BLaER1 (cell line): ENCODE measurements around the gene NUDT8.
"Not testable (repeated sequence)": the region's sequence is repeated elsewhere in the genome, so short reads cannot be mapped to it uniquely, and the experiment has no call there.

ENCODE experiments used
- H3K27ac ChIP-seq: shearing (Covaris generic); formaldehyde crosslinking; 2 replicates; pipeline ENCODE4 v1.8.1; 2022
- H3K27me3 ChIP-seq: shearing (Covaris generic); formaldehyde crosslinking; 2 replicates; pipeline ENCODE4 v1.8.1; 2022
- H3K36me3 ChIP-seq: shearing (Covaris generic); formaldehyde crosslinking; 2 replicates; pipeline ENCODE4 v1.8.1; 2022
- H3K4me1 ChIP-seq: shearing (Covaris generic); formaldehyde crosslinking; 2 replicates; pipeline ENCODE4 v1.8.1; 2022
- H3K4me2 ChIP-seq: shearing (Covaris generic); formaldehyde crosslinking; 2 replicates; pipeline ENCODE4 v1.8.1; 2022
- H3K4me3 ChIP-seq: shearing (Covaris generic); formaldehyde crosslinking; 2 replicates; pipeline ENCODE4 v1.8.1; 2022
- H3K9ac ChIP-seq: shearing (Covaris generic); formaldehyde crosslinking; 2 replicates; pipeline ENCODE4 v1.8.1; 2022
- H3K9me3 ChIP-seq: shearing (Covaris generic); formaldehyde crosslinking; 2 replicates; pipeline ENCODE4 v1.8.1; 2022
- H4K20me1 ChIP-seq: shearing (Covaris generic); formaldehyde crosslinking; 2 replicates; pipeline ENCODE4 v1.8.1; 2022
- Cebpa-rat ChIP-seq: shearing (Covaris generic); IDR thresholded peaks from 2 replicates; pipeline ENCODE4 v1.8.1; 2022

NUDT8 gene

GRCh38 chr11:67627441-67627811 lies 2.3 kb downstream of the NUDT8 start:
- TF ChIP-seq Cebpa-rat = no peak
- Histone ChIP-seq H3K4me2 (no peak overlapping the region), H3K27me3 (no peaks in the 10 kb centered on the region), H3K9me3 (no peaks in the 10 kb centered on the region), H3K27ac (no peak overlapping the region), H4K20me1 (no peaks in the 10 kb centered on the region), H3K36me3 (no peaks in the 10 kb centered on the region), H3K4me3 (no peak overlapping the region), H3K4me1 (peaks cover 50% of the 10 kb centered on the region), H3K9ac (no peak overlapping the region)

- H3K27ac ChIP-seq = no peak overlapping the region
Measured at GRCh38 chr11:67626970-67627369, 2.8 kb downstream of the NUDT8 start.

GRCh38 chr11:67626131-67626833 lies 3.5 kb downstream of the NUDT8 start:
- H3K4me3 ChIP-seq, H3K9ac ChIP-seq, H4K20me1 ChIP-seq, H3K4me2 ChIP-seq, H3K9me3 ChIP-seq, H3K36me3 ChIP-seq, H3K27me3 ChIP-seq, H3K27ac ChIP-seq: not testable (repeated sequence)
- peaks cover 38% of the 10 kb centered on the region for H3K4me1 ChIP-seq

More at GRCh38 chr11:67626970-67627369, 2.8 kb downstream of the NUDT8 start:
- Histone ChIP-seq H3K9ac (no peak overlapping the region), H3K4me1 (peaks cover 45% of the 10 kb centered on the region), H3K27me3 (no peaks in the 10 kb centered on the region), H3K4me2 (no peak overlapping the region), H4K20me1 (no peaks in the 10 kb centered on the region), H3K4me3 (no peak overlapping the region), H3K9me3 (no peaks in the 10 kb centered on the region), H3K36me3 (no peaks in the 10 kb centered on the region)
- no peak for TF ChIP-seq Cebpa-rat

GRCh38 chr11:67623795-67624194 lies 5.9 kb downstream of the NUDT8 start:
- H3K9me3 ChIP-seq, H3K4me2 ChIP-seq, H3K36me3 ChIP-seq, H3K27me3 ChIP-seq, H3K9ac ChIP-seq, H4K20me1 ChIP-seq, H3K27ac ChIP-seq, H3K4me3 ChIP-seq: not testable (repeated sequence)
- peaks cover 21% of the 10 kb centered on the region for H3K4me1 ChIP-seq

GRCh38 chr11:67622905-67623304 lies 6.8 kb downstream of the NUDT8 start:
- peaks cover 17% of the 10 kb centered on the region for H3K4me1 ChIP-seq
- H3K36me3 ChIP-seq, H3K4me2 ChIP-seq, H4K20me1 ChIP-seq, H3K9me3 ChIP-seq, H3K27me3 ChIP-seq, H3K4me3 ChIP-seq, H3K27ac ChIP-seq, H3K9ac ChIP-seq: not testable (repeated sequence)

GRCh38 chr11:67621928-67622327 lies 7.8 kb downstream of the NUDT8 start:
- H3K9me3 ChIP-seq, H3K9ac ChIP-seq, H3K4me3 ChIP-seq, H3K27me3 ChIP-seq, H3K36me3 ChIP-seq, H3K27ac ChIP-seq, H4K20me1 ChIP-seq, H3K4me2 ChIP-seq: not testable (repeated sequence)
- peaks cover 18% of the 10 kb centered on the region for H3K4me1 ChIP-seq

GRCh38 chr11:67620621-67621020 lies 9.1 kb downstream of the NUDT8 start:
- not testable (repeated sequence) for H3K9ac ChIP-seq, H3K27me3 ChIP-seq, H3K27ac ChIP-seq, H3K4me3 ChIP-seq, H4K20me1 ChIP-seq, H3K9me3 ChIP-seq, H3K4me2 ChIP-seq, H3K36me3 ChIP-seq
- H3K4me1 ChIP-seq = peaks cover 31% of the 10 kb centered on the region

- H3K4me1 ChIP-seq = peaks cover 31% of the 10 kb centered on the region
- not testable (repeated sequence) for H3K9me3 ChIP-seq, H4K20me1 ChIP-seq, H3K4me2 ChIP-seq, H3K9ac ChIP-seq, H3K27ac ChIP-seq, H3K27me3 ChIP-seq, H3K4me3 ChIP-seq, H3K36me3 ChIP-seq
Measured at GRCh38 chr11:67619683-67620618, 9.8 kb downstream of the NUDT8 start.

GRCh38 chr11:67618901-67619659 lies 10.7 kb downstream of the NUDT8 start:
- peaks cover 31% of the 10 kb centered on the region for H3K4me1 ChIP-seq
- H3K4me2 ChIP-seq, H3K4me3 ChIP-seq, H3K27ac ChIP-seq, H3K27me3 ChIP-seq, H4K20me1 ChIP-seq, H3K9me3 ChIP-seq, H3K9ac ChIP-seq, H3K36me3 ChIP-seq: not testable (repeated sequence)

- TF ChIP-seq Cebpa-rat = no peak
- Histone ChIP-seq H3K9ac (no peak overlapping the region), H3K4me2 (no peak overlapping the region), H3K27ac (no peak overlapping the region), H3K9me3 (no peaks in the 10 kb centered on the region), H3K36me3 (peaks cover 11% of the 10 kb centered on the region), H3K4me1 (peaks cover 45% of the 10 kb centered on the region), H3K4me3 (no peak overlapping the region), H4K20me1 (no peaks in the 10 kb centered on the region), H3K27me3 (no peaks in the 10 kb centered on the region)
Measured at GRCh38 chr11:67617243-67617953, 12.3 kb downstream of the NUDT8 start.
